Measurements from ENCODE around the gene BMP6.

GRCh38 chr6:7813193-7813592, 87.3 kb downstream of the BMP6 start:
- TF ChIP-seq CTCF (optimal IDR thresholded peaks at IDR 0.05 in 1 of 3, IDR thresholded peaks at IDR 0.05 in 1 of 3, conservative IDR thresholded peaks at IDR 0.05 in 1 of 3; ENCODE audit: extremely low read depth in 1 of 3, insufficient read depth in 2 of 3, low read length in 3 of 3) (no peak), EZH2 (IDR thresholded peaks at IDR 0.05; ENCODE audit: low read length) (no peak)

Measured in keratinocyte (primary cell).